ENCODE data around the gene PLEKHG4B. TPM values are rescaled to one million over a fixed set of nuclear protein-coding genes. Genes with fewer than 3 reads are reported as not detected.
A peak's percentile ranks its signal among the peaks of the same experiment; 100 is the strongest.

Gene PLEKHG4B
- total and polyA plus RNA-seq, 2 of the 4 experiments (the other 2 are of a cell fraction) = 1.1 TPM

DNA sequence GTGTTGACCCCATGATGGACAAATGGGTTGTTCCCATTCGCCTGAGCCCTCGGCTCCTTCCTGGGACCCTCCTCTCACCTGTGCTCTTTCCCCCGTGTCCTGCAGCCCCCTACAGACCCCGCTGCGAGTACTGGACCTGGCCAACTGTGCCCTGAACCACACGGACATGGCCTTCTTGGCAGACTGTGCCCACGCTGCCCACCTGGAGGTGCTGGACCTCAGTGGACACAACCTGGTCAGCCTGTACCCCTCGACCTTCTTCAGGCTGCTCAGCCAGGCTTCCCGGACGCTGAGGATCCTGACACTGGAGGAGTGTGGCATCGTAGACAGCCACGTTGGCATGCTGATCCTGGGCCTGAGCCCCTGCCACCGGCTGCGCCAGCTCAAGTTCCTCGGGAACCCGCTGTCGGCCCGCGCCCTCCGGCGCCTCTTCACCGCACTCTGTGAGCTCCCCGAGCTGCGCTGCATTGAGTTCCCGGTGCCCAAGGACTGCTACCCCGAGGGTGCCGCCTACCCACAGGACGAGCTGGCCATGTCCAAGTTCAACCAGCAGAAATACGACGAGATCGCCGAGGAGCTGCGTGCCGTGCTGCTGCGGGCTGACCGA, 102.7 kb downstream of the PLEKHG4B start:
- CTCF ChIA-PET = no interaction called here
- H2BK20ac ChIP-seq (ENCODE audit: low read depth, low read length) = no peak overlapping the region
- no peak for DNase-seq
- H2BK120ac ChIP-seq (ENCODE audit: low read depth, low read length) = no peak overlapping the region
- no peak overlapping the region for H2AFZ ChIP-seq (replicated peaks; ENCODE audit: low read length, poor library complexity)
- H3K9me1 ChIP-seq (ENCODE audit: insufficient read depth, low read length) = peaks cover 2% of the 10 kb centered on the region; the same call in 1 of the 2 replicates
- no peak overlapping the region for H3K27ac ChIP-seq (ENCODE audit: insufficient read depth, low read length)
- no peak overlapping the region for H3K23ac ChIP-seq (ENCODE audit: low read depth, low read length)
- H3K14ac ChIP-seq (replicated peaks; ENCODE audit: low read depth, low read length) = no peak overlapping the region; the same call in 1 of the 2 replicates
- no peak overlapping the region for H3K4me3 ChIP-seq (ENCODE audit: insufficient read depth, low read depth, low read length)
- peak overlapping the region; percentile 28; the same call in 1 of the 2 replicates for H2AK5ac ChIP-seq (ENCODE audit: low read depth, low read length)
- peaks cover 4% of the 10 kb centered on the region for H3K36me3 ChIP-seq (ENCODE audit: control insufficient read depth, insufficient read depth, low read length)
- BruUV-seq (replicated peaks) = no TSS peak
- H3K56ac ChIP-seq (ENCODE audit: extremely low read depth, insufficient read depth, low read length) = no peak overlapping the region
- TF ChIP-seq CHD1 (IDR thresholded peaks at IDR 0.05; ENCODE audit: low read depth, low read length) = no peak
- TF ChIP-seq RAD21 (IDR thresholded peaks at IDR 0.05; ENCODE audit: low read length) = no peak
- TF ChIP-seq FOS (IDR thresholded peaks at IDR 0.05; ENCODE audit: low read depth, low read length) = no peak
- no peak for TF ChIP-seq NFE2L2 (IDR thresholded peaks at IDR 0.05; ENCODE audit: low read depth, low read length)
- no peak for TF ChIP-seq POLR2A (IDR thresholded peaks at IDR 0.05; ENCODE audit: low read depth, low read length)
- no peak for TF ChIP-seq MAZ (IDR thresholded peaks at IDR 0.05; ENCODE audit: borderline replicate concordance, low read depth, low read length)
- TF ChIP-seq, protein P1, sequence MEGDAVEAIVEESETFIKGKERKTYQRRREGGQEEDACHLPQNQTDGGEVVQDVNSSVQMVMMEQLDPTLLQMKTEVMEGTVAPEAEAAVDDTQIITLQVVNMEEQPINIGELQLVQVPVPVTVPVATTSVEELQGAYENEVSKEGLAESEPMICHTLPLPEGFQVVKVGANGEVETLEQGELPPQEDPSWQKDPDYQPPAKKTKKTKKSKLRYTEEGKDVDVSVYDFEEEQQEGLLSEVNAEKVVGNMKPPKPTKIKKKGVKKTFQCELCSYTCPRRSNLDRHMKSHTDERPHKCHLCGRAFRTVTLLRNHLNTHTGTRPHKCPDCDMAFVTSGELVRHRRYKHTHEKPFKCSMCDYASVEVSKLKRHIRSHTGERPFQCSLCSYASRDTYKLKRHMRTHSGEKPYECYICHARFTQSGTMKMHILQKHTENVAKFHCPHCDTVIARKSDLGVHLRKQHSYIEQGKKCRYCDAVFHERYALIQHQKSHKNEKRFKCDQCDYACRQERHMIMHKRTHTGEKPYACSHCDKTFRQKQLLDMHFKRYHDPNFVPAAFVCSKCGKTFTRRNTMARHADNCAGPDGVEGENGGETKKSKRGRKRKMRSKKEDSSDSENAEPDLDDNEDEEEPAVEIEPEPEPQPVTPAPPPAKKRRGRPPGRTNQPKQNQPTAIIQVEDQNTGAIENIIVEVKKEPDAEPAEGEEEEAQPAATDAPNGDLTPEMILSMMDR (conservative IDR thresholded peaks at IDR 0.05; ENCODE audit: low read depth, low read length) = no peak
- TF ChIP-seq BHLHE40 (IDR thresholded peaks at IDR 0.05; ENCODE audit: low read depth, low read length) = no peak
- no peak for TF ChIP-seq RFX5 (IDR thresholded peaks at IDR 0.05; ENCODE audit: low read depth, low read length)
- TF ChIP-seq SMC3 (IDR thresholded peaks at IDR 0.05; ENCODE audit: low read depth, low read length) = no peak
- TF ChIP-seq CEBPB (IDR thresholded peaks at IDR 0.05; ENCODE audit: low read depth, low read length) = no peak
- no peak for TF ChIP-seq RCOR1 (IDR thresholded peaks at IDR 0.05; ENCODE audit: insufficient replicate concordance, low read length)
- TF ChIP-seq MXI1 (IDR thresholded peaks at IDR 0.05; ENCODE audit: borderline replicate concordance, low read depth, low read length) = no peak
- TF ChIP-seq MAFK (IDR thresholded peaks at IDR 0.05; ENCODE audit: low read depth, low read length) = no peak
- TF ChIP-seq, protein P2, sequence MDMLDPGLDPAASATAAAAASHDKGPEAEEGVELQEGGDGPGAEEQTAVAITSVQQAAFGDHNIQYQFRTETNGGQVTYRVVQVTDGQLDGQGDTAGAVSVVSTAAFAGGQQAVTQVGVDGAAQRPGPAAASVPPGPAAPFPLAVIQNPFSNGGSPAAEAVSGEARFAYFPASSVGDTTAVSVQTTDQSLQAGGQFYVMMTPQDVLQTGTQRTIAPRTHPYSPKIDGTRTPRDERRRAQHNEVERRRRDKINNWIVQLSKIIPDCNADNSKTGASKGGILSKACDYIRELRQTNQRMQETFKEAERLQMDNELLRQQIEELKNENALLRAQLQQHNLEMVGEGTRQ (IDR thresholded peaks at IDR 0.05; ENCODE audit: low read depth, low read length) = no peak
- no peak for TF ChIP-seq ELK1 (IDR thresholded peaks at IDR 0.05; ENCODE audit: borderline replicate concordance, low read depth, low read length)
- intact Hi-C loops (cut with micrococcal nuclease) = no loop called here
- POLR2A ChIA-PET (ENCODE audit: unreplicated experiment) = no interaction called here
- H2AK9ac ChIP-seq (replicated peaks; ENCODE audit: low read depth, low read length, poor library complexity) = no peak overlapping the region
- dilution Hi-C loops (cut with HindIII; ENCODE audit: low sequenced_read_pairs, unreplicated experiment) = no loop called here
- H3K4me1 ChIP-seq (ENCODE audit: control insufficient read depth, insufficient read depth, low read length) = no peaks in the 10 kb centered on the region
- no peak overlapping the region for H4K5ac ChIP-seq (ENCODE audit: low read depth, low read length)
- H3K18ac ChIP-seq (ENCODE audit: low read depth, low read length) = no peak overlapping the region
- H3K79me1 ChIP-seq (ENCODE audit: low read depth in 1 of 2, low read length in 2 of 2) = no peaks in the 10 kb centered on the region
- H4K20me1 ChIP-seq (ENCODE audit: insufficient read depth, low read length) = no peaks in the 10 kb centered on the region; the same call in 1 of the 2 replicates
- H3K9ac ChIP-seq (ENCODE audit: low read depth, low read length) = no peak overlapping the region
- H3K27me3 ChIP-seq (ENCODE audit: control insufficient read depth, insufficient read depth, low read length) = peaks cover 12% of the 10 kb centered on the region; the same call in 1 of the 2 replicates
- H4K8ac ChIP-seq (ENCODE audit: low read depth in 2 of 2, low read length in 2 of 2) = no peak overlapping the region
- no peak for ATAC-seq (ENCODE audit: low read depth)
- H3K4me2 ChIP-seq (ENCODE audit: low read depth, low read length) = no peak overlapping the region
- no peak overlapping the region for H3K4ac ChIP-seq (ENCODE audit: low read depth, low read length)
- H4K91ac ChIP-seq (ENCODE audit: insufficient read depth, low read depth, low read length) = no peak overlapping the region
- H3K9me3 ChIP-seq (ENCODE audit: control insufficient read depth, insufficient read depth, low read length) = no peaks in the 10 kb centered on the region
- no peak overlapping the region for H2BK15ac ChIP-seq (ENCODE audit: low read depth, low read length)
- H2BK5ac ChIP-seq (ENCODE audit: low read depth, low read length, poor library complexity, severe bottlenecking) = no peak overlapping the region
- 92% methylated on average over 30 of the region's 36 CpGs; no CpG with 5 or more reads in 1 of the 2 experiments for WGBS, 2 experiments (ENCODE audit: extremely low coverage in 2 of 2, insufficient read length in 1 of 2)
- in situ Hi-C loops (cut with MboI; ENCODE audit: low sequenced_read_pairs) = no loop called here

All from IMR-90 (cell line).